Measurements from ENCODE around the gene TMEM154. TPM values are rescaled to one million over a fixed set of nuclear protein-coding genes. Genes with fewer than 3 reads are reported as not detected.

TMEM154 gene
- total RNA-seq, 2 experiments from 2014 or later = 13.6 to 16.7 TPM

DNA sequence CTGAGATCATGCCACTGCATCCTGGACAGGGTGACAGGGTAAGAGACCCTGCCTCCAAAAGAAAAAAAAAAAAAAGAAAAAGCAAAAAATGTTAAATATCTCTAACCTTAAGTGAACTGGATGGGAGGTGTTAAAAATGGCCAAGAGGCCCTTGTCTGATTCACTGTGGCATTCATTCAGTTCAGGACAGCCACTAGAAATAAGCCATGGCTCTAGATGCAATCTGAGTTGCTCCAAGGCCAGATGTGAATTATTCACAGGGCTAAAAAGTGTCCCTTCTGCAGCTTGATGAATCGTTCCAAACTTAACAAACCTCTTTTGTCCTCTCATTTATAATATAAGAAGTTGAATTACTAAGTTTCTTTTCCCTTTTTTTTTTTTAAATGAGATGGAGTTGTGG is 80.2 kb downstream of the TMEM154 start:
- H3K27ac ChIP-seq (ENCODE audit: low read depth in 1 of 2, low read length in 2 of 2) = no peak overlapping the region
- H3K4me3 ChIP-seq (ENCODE audit: low read length) = no peak overlapping the region
- Mint-ChIP-seq H3K27me3 (no peaks in the 10 kb centered on the region), H3K27ac (no peak overlapping the region), H3K4me3 (no peak overlapping the region), H3K4me1 (ENCODE audit: low read depth) (no peaks in the 10 kb centered on the region), H3K36me3 (ENCODE audit: low read depth) (no peaks in the 10 kb centered on the region), H3K9me3 (no peaks in the 10 kb centered on the region)
- no peaks in the 10 kb centered on the region for H3K9me3 ChIP-seq (ENCODE audit: control insufficient read depth in 1 of 2, insufficient read depth in 1 of 2, low read length in 2 of 2)
- TF ChIP-seq, protein P1, sequence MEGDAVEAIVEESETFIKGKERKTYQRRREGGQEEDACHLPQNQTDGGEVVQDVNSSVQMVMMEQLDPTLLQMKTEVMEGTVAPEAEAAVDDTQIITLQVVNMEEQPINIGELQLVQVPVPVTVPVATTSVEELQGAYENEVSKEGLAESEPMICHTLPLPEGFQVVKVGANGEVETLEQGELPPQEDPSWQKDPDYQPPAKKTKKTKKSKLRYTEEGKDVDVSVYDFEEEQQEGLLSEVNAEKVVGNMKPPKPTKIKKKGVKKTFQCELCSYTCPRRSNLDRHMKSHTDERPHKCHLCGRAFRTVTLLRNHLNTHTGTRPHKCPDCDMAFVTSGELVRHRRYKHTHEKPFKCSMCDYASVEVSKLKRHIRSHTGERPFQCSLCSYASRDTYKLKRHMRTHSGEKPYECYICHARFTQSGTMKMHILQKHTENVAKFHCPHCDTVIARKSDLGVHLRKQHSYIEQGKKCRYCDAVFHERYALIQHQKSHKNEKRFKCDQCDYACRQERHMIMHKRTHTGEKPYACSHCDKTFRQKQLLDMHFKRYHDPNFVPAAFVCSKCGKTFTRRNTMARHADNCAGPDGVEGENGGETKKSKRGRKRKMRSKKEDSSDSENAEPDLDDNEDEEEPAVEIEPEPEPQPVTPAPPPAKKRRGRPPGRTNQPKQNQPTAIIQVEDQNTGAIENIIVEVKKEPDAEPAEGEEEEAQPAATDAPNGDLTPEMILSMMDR (IDR thresholded peaks at IDR 0.05) = no peak
- no peaks in the 10 kb centered on the region for H3K36me3 ChIP-seq (ENCODE audit: insufficient read depth, low read length)
- intact Hi-C loops (cut with DNase I, micrococcal nuclease) = no loop called here
- ATAC-seq (ENCODE audit: poor library complexity) (no peak), DNase-seq (no peak)
- CTCF ChIA-PET = interaction anchor here (0.7 kb wide), 1 partner anchor 10 kb away, joined by 3 read pairs; no protein-coding TSS in a partner anchor
- POLR2A ChIA-PET = no interaction called here
- no peaks in the 10 kb centered on the region for H3K27me3 ChIP-seq (ENCODE audit: control insufficient read depth in 1 of 2, insufficient read depth in 2 of 2, low read length in 2 of 2)
- H3K4me1 ChIP-seq (ENCODE audit: insufficient read depth, low read length) = no peaks in the 10 kb centered on the region

DNA sequence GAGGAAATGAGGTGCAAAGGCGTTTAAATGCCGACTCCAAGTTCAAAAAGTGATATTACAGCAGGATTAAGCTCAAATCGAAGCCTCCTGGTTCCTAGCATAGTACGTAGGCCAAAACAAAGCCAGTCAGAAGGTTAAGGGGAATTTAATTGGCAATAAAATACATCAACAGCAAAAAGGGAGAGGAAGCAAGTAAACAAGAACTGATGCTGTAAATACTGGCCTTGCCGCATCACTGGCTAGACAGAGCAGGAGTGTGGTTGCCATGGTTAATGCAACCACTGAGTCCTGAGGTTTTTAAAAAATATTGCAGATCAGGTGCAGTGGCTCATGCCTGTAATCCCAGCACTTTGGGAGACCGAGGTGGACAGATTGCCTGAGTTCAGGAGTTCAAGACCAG is 80.7 kb downstream of the TMEM154 start:
- H3K4me3 Mint-ChIP-seq = no peak overlapping the region
- TF ChIP-seq, protein P1 (IDR thresholded peaks at IDR 0.05) = no peak
- intact Hi-C loops (cut with DNase I, micrococcal nuclease) = no loop called here
- Histone ChIP-seq H3K27ac (ENCODE audit: low read depth in 1 of 2, low read length in 2 of 2) (no peak overlapping the region), H3K9me3 (ENCODE audit: control insufficient read depth in 1 of 2, insufficient read depth in 1 of 2, low read length in 2 of 2) (no peaks in the 10 kb centered on the region), H3K4me3 (ENCODE audit: low read length) (no peak overlapping the region), H3K27me3 (ENCODE audit: control insufficient read depth in 1 of 2, insufficient read depth in 2 of 2, low read length in 2 of 2) (no peaks in the 10 kb centered on the region), H3K4me1 (ENCODE audit: insufficient read depth, low read length) (no peaks in the 10 kb centered on the region), H3K36me3 (ENCODE audit: insufficient read depth, low read length) (no peaks in the 10 kb centered on the region)
- no peak overlapping the region for H3K27ac Mint-ChIP-seq
- DNase-seq (no peak), ATAC-seq (ENCODE audit: poor library complexity) (no peak)
- ChIA-PET CTCF (interaction anchor here (0.7 kb wide), 1 partner anchor 11 kb away, joined by 3 read pairs; no protein-coding TSS in a partner anchor), POLR2A (no interaction called here)
- no peaks in the 10 kb centered on the region for H3K9me3 Mint-ChIP-seq
- no peaks in the 10 kb centered on the region for H3K27me3 Mint-ChIP-seq
- no peaks in the 10 kb centered on the region for H3K36me3 Mint-ChIP-seq (ENCODE audit: low read depth)
- no peaks in the 10 kb centered on the region for H3K4me1 Mint-ChIP-seq (ENCODE audit: low read depth)

DNA sequence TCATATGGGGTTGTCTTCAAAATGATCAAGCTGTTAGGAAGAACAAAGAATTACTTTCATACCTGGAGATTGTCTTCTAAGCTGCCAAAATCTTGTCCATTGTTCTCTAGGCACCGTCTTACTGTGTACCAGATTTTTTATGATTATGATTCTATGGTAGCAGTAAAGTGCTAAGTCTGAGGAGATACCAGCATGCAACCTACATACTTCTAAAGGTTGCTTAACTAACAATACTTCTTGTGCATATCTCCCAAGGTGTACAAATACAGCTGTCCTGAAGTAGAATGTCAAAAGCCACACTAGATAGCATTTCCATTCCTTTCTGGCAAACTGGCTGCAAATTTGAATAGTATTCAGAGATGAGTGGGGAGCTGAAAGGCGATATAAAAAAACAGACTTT is 81.3 kb downstream of the TMEM154 start:
- CTCF ChIA-PET = no interaction called here
- no peak overlapping the region for H3K4me3 ChIP-seq (ENCODE audit: low read length)
- H3K36me3 ChIP-seq (ENCODE audit: insufficient read depth, low read length) = no peaks in the 10 kb centered on the region
- Mint-ChIP-seq H3K36me3 (ENCODE audit: low read depth) (no peaks in the 10 kb centered on the region), H3K27me3 (no peaks in the 10 kb centered on the region), H3K9me3 (no peaks in the 10 kb centered on the region), H3K27ac (no peak overlapping the region), H3K4me1 (ENCODE audit: low read depth) (no peaks in the 10 kb centered on the region), H3K4me3 (no peak overlapping the region)
- no peaks in the 10 kb centered on the region for H3K9me3 ChIP-seq (ENCODE audit: control insufficient read depth in 1 of 2, insufficient read depth in 1 of 2, low read length in 2 of 2)
- intact Hi-C loops (cut with DNase I, micrococcal nuclease) = no loop called here
- H3K27me3 ChIP-seq (ENCODE audit: control insufficient read depth in 1 of 2, insufficient read depth in 2 of 2, low read length in 2 of 2) = no peaks in the 10 kb centered on the region
- ATAC-seq (ENCODE audit: poor library complexity) (no peak), DNase-seq (no peak)
- H3K4me1 ChIP-seq (ENCODE audit: insufficient read depth, low read length) = no peaks in the 10 kb centered on the region
- TF ChIP-seq, protein P1 (IDR thresholded peaks at IDR 0.05) = no peak
- POLR2A ChIA-PET = no interaction called here
- no peak overlapping the region for H3K27ac ChIP-seq (ENCODE audit: low read depth in 1 of 2, low read length in 2 of 2)
